PC-3 (cell line): ENCODE measurements around the gene TNK1. TPM values are rescaled to one million over a fixed set of nuclear protein-coding genes. Genes with fewer than 3 reads are reported as not detected.
A peak's percentile ranks its signal among the peaks of the same experiment; 100 is the strongest.

Source experiments
- ATAC-seq: fragments of 200-7000 bp; cut with Tn5 transposase; 2 replicates; pipeline ENCODE4 v1.9.1; 2020; ENCODE audit warnings: mild to moderate bottlenecking, moderate library complexity
- BruUV-seq: library from RNA; stranded (reverse); fragments of 400-500 nt; replicated peaks from 2 replicates; lab custom pipeline; 2021; lab: Mats Ljungman, UMichigan
- CTCF ChIA-PET: fragments of 300-600 bp; sonication (Branson Sonifier 250); formaldehyde crosslinking; loops from one replicate; lab custom pipeline; 2022; ENCODE audit warnings: antibody characterized with exemption; lab: Charles Lee
- POLR2A ChIA-PET: fragments of 300-600 bp; sonication (Branson Sonifier 250); formaldehyde crosslinking; loops from one replicate; lab custom pipeline; 2022; ENCODE audit warnings: antibody characterized with exemption; ENCODE audit not compliant: unreplicated experiment; lab: Charles Lee
- DNase-seq: peaks from one replicate; pipeline ENCODE4 v3.0.0-alpha.2; 2015
- H2AFZ ChIP-seq: fragments of 300-600 bp; sonication (generic); 2 replicates; pipeline ENCODE4 v1.6.0; 2016; ENCODE audit warnings: antibody characterized with exemption, low read length
- H3F3A ChIP-seq: fragments of 300-600 bp; sonication (generic); one replicate; pipeline ENCODE4 v1.6.0; 2017; ENCODE audit warnings: antibody characterized with exemption, low read length, control low read depth, mild to moderate bottlenecking; ENCODE audit not compliant: unreplicated experiment
- H3K27ac ChIP-seq: fragments of 300-600 bp; sonication (generic); 2 replicates; pipeline ENCODE4 v1.5.1; 2016; ENCODE audit warnings: mild to moderate bottlenecking, low read length
- H3K27me3 ChIP-seq: fragments of 300-600 bp; sonication (generic); 2 replicates; pipeline ENCODE4 v1.6.1; 2016; ENCODE audit warnings: low read length, mixed read lengths
- H3K36me3 ChIP-seq: fragments of 300-600 bp; sonication (generic); 2 replicates; pipeline ENCODE4 v1.6.1; 2016; ENCODE audit warnings: low read depth, mixed run types, low read length, mixed read lengths
- H3K4me1 ChIP-seq: fragments of 300-600 bp; sonication (generic); 2 replicates; pipeline ENCODE4 v1.5.1; 2016; ENCODE audit warnings: low read length; ENCODE audit not compliant: insufficient read depth
- H3K4me2 ChIP-seq: fragments of 300-600 bp; sonication (generic); 2 replicates; pipeline ENCODE4 v1.6.0; 2016; ENCODE audit warnings: low read length
- H3K4me3 ChIP-seq: fragments of 300-600 bp; sonication (generic); 2 replicates; pipeline ENCODE4 v1.5.1; 2016; ENCODE audit warnings: mild to moderate bottlenecking, low read length, mixed read lengths
- H3K79me2 ChIP-seq: fragments of 300-600 bp; sonication (generic); 2 replicates; pipeline ENCODE4 v1.6.1; 2017; ENCODE audit warnings: low read length, mixed read lengths
- H3K9ac ChIP-seq: fragments of 300-600 bp; sonication (generic); 2 replicates; pipeline ENCODE4 v1.6.0; 2016; ENCODE audit warnings: mild to moderate bottlenecking, low read length
- H3K9me2 ChIP-seq: fragments of 300-600 bp; sonication (generic); replicated peaks from 2 replicates; pipeline ENCODE4 v1.6.1; 2016; ENCODE audit warnings: mixed run types, low read length, mixed read lengths
- H3K9me3 ChIP-seq: fragments of 300-600 bp; sonication (generic); 2 replicates; pipeline ENCODE4 v1.6.1; 2016; ENCODE audit warnings: low read length, mixed read lengths
- H4K20me1 ChIP-seq: fragments of 300-600 bp; sonication (generic); 2 replicates; pipeline ENCODE4 v1.6.1; 2016; ENCODE audit warnings: low read length, mixed read lengths
- CTCF ChIP-seq: fragments of 300-600 bp; sonication (generic); conservative IDR thresholded peaks from 2 replicates; pipeline ENCODE4 v1.5.1; 2017; ENCODE audit warnings: antibody characterized with exemption, low read depth, mild to moderate bottlenecking, low read length
- EZH2 ChIP-seq: fragments of 300-600 bp; sonication (generic); IDR thresholded peaks from one replicate; pipeline ENCODE4 v1.6.1; 2017; ENCODE audit warnings: antibody characterized with exemption, mild to moderate bottlenecking, low read length; ENCODE audit not compliant: unreplicated experiment
- EZH2phosphoT487 ChIP-seq: fragments of 300-600 bp; sonication (generic); IDR thresholded peaks from 2 replicates; pipeline ENCODE4 v1.6.1; 2018; ENCODE audit warnings: mild to moderate bottlenecking, antibody characterized with exemption, low read length, borderline replicate concordance
- intact Hi-C: fragments of 100-400 bp; cut with micrococcal nuclease; formaldehyde crosslinking; loops from 2 replicates; pipeline ENCODE4 v1.9.0; 2023
- total RNA-seq: library from RNA; depleted of rRNA; stranded (reverse); fragments of >200 nt; gene quantifications from 2 replicates; pipeline ENCODE4 v1.2.3, GENCODE V29; 2014

The TNK1 gene
- total RNA-seq, 1 experiment from 2014 or later, result 10.8 TPM

- Histone ChIP-seq H3F3A (no peaks in the 10 kb centered on the region), H3K4me3 (no peak overlapping the region), H3K9ac (no peak overlapping the region), H3K4me1 (peaks cover 16% of the 10 kb centered on the region), H3K36me3 (no peaks in the 10 kb centered on the region), H3K9me3 (no peaks in the 10 kb centered on the region), H3K27me3 (no peaks in the 10 kb centered on the region), H4K20me1 (no peaks in the 10 kb centered on the region), H2AFZ (no peak overlapping the region), H3K79me2 (peaks cover 25% of the 10 kb centered on the region), H3K9me2 (no peaks in the 10 kb centered on the region), H3K4me2 (no peak overlapping the region), H3K27ac (no peak overlapping the region)
- no peak for TF ChIP-seq EZH2
- no peak for TF ChIP-seq EZH2phosphoT487
- TF ChIP-seq CTCF, result no peak
- DNase-seq, result no peak
- BruUV-seq, result no TSS peak
- ChIA-PET POLR2A (no interaction called here), CTCF (no interaction called here)
- intact Hi-C loops, result loop anchor here (5.0 kb wide), 1 partner anchor 301 kb away; no protein-coding TSS in a partner anchor
- no peak for ATAC-seq
Measured at GRCh38 chr17:7348478-7349242, 32.2 kb upstream of the TNK1 start.

DNA sequence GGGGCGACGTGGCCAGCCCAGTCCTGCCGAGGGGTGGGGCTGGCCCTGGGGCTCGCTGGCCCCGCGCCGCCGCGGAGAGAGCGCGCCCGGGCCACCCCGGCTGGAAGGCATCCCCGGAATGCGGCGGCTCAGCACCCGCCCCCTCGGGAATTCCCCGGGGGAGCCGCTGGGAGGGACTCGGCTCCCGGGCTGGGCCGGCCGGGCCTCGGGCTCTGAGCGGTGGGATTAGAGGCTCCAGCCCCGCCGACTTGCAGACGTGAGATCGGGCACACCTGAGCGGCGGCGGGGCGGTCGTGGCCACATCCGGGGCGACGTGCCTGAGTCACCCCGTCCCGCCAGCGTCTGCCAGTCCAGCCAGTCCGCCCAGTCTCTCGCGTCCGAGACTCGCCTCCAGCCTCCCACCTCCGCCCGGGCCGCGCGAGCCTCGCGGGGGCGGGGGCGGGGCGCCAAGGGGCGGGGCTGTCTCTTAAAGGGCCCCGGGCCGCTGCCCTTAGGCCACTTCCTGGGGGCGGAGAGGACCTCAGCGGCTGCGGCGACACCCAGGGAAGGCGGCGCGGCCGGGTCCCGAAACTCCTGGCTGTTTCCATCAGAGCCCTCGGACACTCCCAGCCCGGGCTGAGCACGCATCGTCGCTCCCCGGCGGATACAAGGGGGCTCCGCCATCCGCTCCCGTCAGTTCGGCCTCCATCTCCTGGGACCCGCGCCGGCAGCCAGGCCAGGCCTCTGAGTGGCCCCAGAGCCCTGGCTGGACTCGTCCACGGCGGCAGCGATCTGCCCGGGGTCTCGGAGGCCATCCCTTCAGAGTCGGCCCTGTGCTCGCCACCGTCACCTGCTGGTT lies 29.0 kb upstream of the TNK1 start, which contains the start of gene KCTD11:
TSS of gene KCTD11 (plus strand) at position 498 of the 838 bp plus-strand sequence.
- POLR2A ChIA-PET, result interaction anchor here (0.7 kb wide), 1 partner anchor 18 kb away, joined by 3 read pairs; no protein-coding TSS in a partner anchor
- peak within 1 kb of the TSS; percentile 82 for H2AFZ ChIP-seq
- H3K27me3 ChIP-seq, result no peaks in the 10 kb centered on the region
- peaks cover 28% of the 10 kb centered on the region for H3K4me1 ChIP-seq
- peak within 1 kb of the TSS; percentile 88 for H3K9ac ChIP-seq
- ATAC-seq (peak; percentile 79), DNase-seq (peak; percentile 92)
- H3K9me3 ChIP-seq, result no peaks in the 10 kb centered on the region
- peaks cover 3% of the 10 kb centered on the region for H3F3A ChIP-seq
- peak within 1 kb of the TSS; percentile 87 for H3K4me3 ChIP-seq
- no peaks in the 10 kb centered on the region for H3K36me3 ChIP-seq
- H4K20me1 ChIP-seq, result no peaks in the 10 kb centered on the region
- peak within 1 kb of the TSS; percentile 95 for H3K27ac ChIP-seq
- intact Hi-C loops, result loop anchor here (5.0 kb wide), 1 partner anchor 85 kb away; the partner anchor contains the start of genes FGF11 and TMEM102
- no peaks in the 10 kb centered on the region for H3K9me2 ChIP-seq
- TF ChIP-seq EZH2 (no peak), EZH2phosphoT487 (peak; percentile 78)
- CTCF ChIA-PET, result no interaction called here
- H3K79me2 ChIP-seq, result peaks cover 35% of the 10 kb centered on the region
- peak within 1 kb of the TSS; percentile 99 for H3K4me2 ChIP-seq
- no TSS peak for BruUV-seq

- CTCF ChIA-PET, result no interaction called here
- Histone ChIP-seq H3K9me3 (no peaks in the 10 kb centered on the region), H3K4me2 (peak overlapping the region; percentile 99)
Measured at GRCh38 chr17:7352503-7352889, 28.4 kb upstream of the TNK1 start.

More at GRCh38 chr17:7352503-7352889, 28.4 kb upstream of the TNK1 start:
- no peaks in the 10 kb centered on the region for H3K36me3 ChIP-seq
- peaks cover 35% of the 10 kb centered on the region for H3K79me2 ChIP-seq
- POLR2A ChIA-PET, result no interaction called here
- peak overlapping the region; percentile 95; the same call in 1 of the 2 replicates for H3K27ac ChIP-seq
- H3K9me2 ChIP-seq, result no peaks in the 10 kb centered on the region
- H3K27me3 ChIP-seq, result no peaks in the 10 kb centered on the region
- H4K20me1 ChIP-seq, result no peaks in the 10 kb centered on the region
- peak overlapping the region; percentile 88 for H3K9ac ChIP-seq
- peaks cover 3% of the 10 kb centered on the region for H3F3A ChIP-seq
- ATAC-seq (no peak), DNase-seq (no peak)
- H3K4me3 ChIP-seq, result peak overlapping the region; percentile 87
- H2AFZ ChIP-seq, result peak overlapping the region; percentile 82; the same call in 1 of the 2 replicates
- TF ChIP-seq CTCF, result peak; percentile 57; the same call in 1 of the 2 replicates
- no peak for TF ChIP-seq EZH2phosphoT487
- TF ChIP-seq EZH2, result no peak
- peaks cover 28% of the 10 kb centered on the region for H3K4me1 ChIP-seq
- TSS peak; percentile 54 for BruUV-seq
- intact Hi-C loops, result loop anchor here (5.0 kb wide), 1 partner anchor 85 kb away; the partner anchor contains the start of genes FGF11 and TMEM102
